ENCODE results near the gene CARHSP1. TPM values are rescaled to one million over a fixed set of nuclear protein-coding genes. Genes with fewer than 3 reads are reported as not detected.

CARHSP1 gene
- total and polyA plus RNA-seq, 12 donors = 87.6 to 314 (median 194) TPM

GRCh38 chr16:8849411-8850011 lies 19.3 kb downstream of the CARHSP1 start:
- Histone ChIP-seq H3K4me1 (replicated peaks in 1 of 2) (peaks cover 18 to 27% of the 10 kb centered on the region in 2 donors), H3K36me3 (replicated peaks in 1 of 2) (peaks cover 0 to 42% of the 10 kb centered on the region in 2 donors), H3K4me3 (no peak overlapping the region), H3K27ac (peak overlapping the region in 4 of 5 donors; percentile 8 to 87 (median 74)), H3K9me3 (replicated peaks in 1 of 3) (no peaks in the 10 kb centered on the region), H3K27me3 (no peaks in the 10 kb centered on the region)
- peak in 3 of 7 donors; percentile 33 to 63 (median 53) for DNase-seq
- 67 to 77% (median 69%) methylated on average over 18 to 19 of the region's 19 CpGs for WGBS, 4 donors
- TF ChIP-seq POLR2A (IDR thresholded peaks at IDR 0.05) (no peak), CTCF (IDR thresholded peaks at IDR 0.05) (no peak)
- intact Hi-C loops (cut with DNase I) = no loop called here

- H3K9me3 ChIP-seq (replicated peaks in 1 of 3) = no peaks in the 10 kb centered on the region
- DNase-seq = peak in 5 of 7 donors; percentile 73 to 80 (median 74)
- intact Hi-C loops (cut with DNase I) = no loop called here
- TF ChIP-seq CTCF (IDR thresholded peaks at IDR 0.05) (no peak), POLR2A (IDR thresholded peaks at IDR 0.05) (no peak)
- H3K36me3 ChIP-seq (replicated peaks in 1 of 2) = peaks cover 0 to 36% of the 10 kb centered on the region in 2 donors
- WGBS, 4 donors = 37 to 43% (median 41%) methylated on average over 7 to 8 of the region's 8 CpGs
- H3K27me3 ChIP-seq = no peaks in the 10 kb centered on the region
- H3K4me1 ChIP-seq (replicated peaks in 1 of 2) = peaks cover 18 to 27% of the 10 kb centered on the region in 2 donors
- no peak overlapping the region for H3K4me3 ChIP-seq
- H3K27ac ChIP-seq = peak overlapping the region in 4 of 5 donors; percentile 8 to 87 (median 74)
Measured at GRCh38 chr16:8848939-8849391, 19.8 kb downstream of the CARHSP1 start.

- Histone ChIP-seq H3K27me3 (no peaks in the 10 kb centered on the region), H3K36me3 (replicated peaks in 1 of 2) (peaks cover 0 to 32% of the 10 kb centered on the region in 2 donors), H3K9me3 (replicated peaks in 1 of 3) (no peaks in the 10 kb centered on the region), H3K27ac (peak overlapping the region in 3 of 5 donors; percentile 3 to 87 (median 76)), H3K4me3 (no peak overlapping the region), H3K4me1 (replicated peaks in 1 of 2) (peaks cover 18 to 27% of the 10 kb centered on the region in 2 donors)
- TF ChIP-seq POLR2A (IDR thresholded peaks at IDR 0.05) (no peak), CTCF (IDR thresholded peaks at IDR 0.05) (no peak)
- 83 to 90% (median 88%) methylated on average over 17 to 26 of the region's 26 CpGs for WGBS, 4 donors
- peak in 1 of 7 donors; percentile 28 for DNase-seq
- intact Hi-C loops (cut with DNase I) = no loop called here
Measured at GRCh38 chr16:8848231-8848938, 20.4 kb downstream of the CARHSP1 start.

GRCh38 chr16:8847623-8848022 lies 21.2 kb downstream of the CARHSP1 start:
- peaks cover 18 to 26% of the 10 kb centered on the region in 2 donors for H3K4me1 ChIP-seq (replicated peaks in 1 of 2)
- TF ChIP-seq CTCF (IDR thresholded peaks at IDR 0.05) (no peak), POLR2A (IDR thresholded peaks at IDR 0.05) (no peak)
- H3K4me3 ChIP-seq = no peak overlapping the region
- peak in 1 of 7 donors; percentile 44 for DNase-seq
- WGBS, 4 donors = 89 to 96% (median 93%) methylated on average over 8 to 15 of the region's 15 CpGs
- no peaks in the 10 kb centered on the region for H3K9me3 ChIP-seq (replicated peaks in 1 of 3)
- H3K36me3 ChIP-seq (replicated peaks in 1 of 2) = peaks cover 0 to 28% of the 10 kb centered on the region in 2 donors
- H3K27ac ChIP-seq = no peak overlapping the region
- H3K27me3 ChIP-seq = no peaks in the 10 kb centered on the region
- intact Hi-C loops (cut with DNase I) = no loop called here
